Tibial nerve (tissue), 4 donors: Measurements from ENCODE around the gene OR9Q2. TPM values are rescaled to one million over a fixed set of nuclear protein-coding genes. Genes with fewer than 3 reads are reported as not detected.

Experiments used
- DNase-seq, 2 donors: peaks; one replicate each; pipeline ENCODE4 v3.0.0-alpha.2; 2019; ENCODE audit warnings: low spot score in 2 of 2
- H3K27ac ChIP-seq, 4 donors: fragments of 200-600 bp; sonication (generic) in 3 of 4; one replicate each; pipeline ENCODE4 v1.5.1; 2017 to 2019; ENCODE audit warnings: mild to moderate bottlenecking in 1 of 4
- H3K27me3 ChIP-seq, 2 donors: fragments of 200-600 bp; sonication (generic) in 1 of 2; one replicate each; pipeline versions ENCODE4 v1.5.1 to v1.6.0; 2017 to 2019
- H3K36me3 ChIP-seq, 3 donors: fragments of 200-600 bp; sonication (generic); one replicate each; pipeline ENCODE4 v1.5.1; 2018 to 2019
- H3K4me1 ChIP-seq, 4 donors: fragments of 200-600 bp; sonication (generic) in 3 of 4; one replicate each; pipeline ENCODE4 v1.5.1; 2017 to 2019
- H3K4me3 ChIP-seq, 4 donors: fragments of 200-600 bp; sonication (generic) in 3 of 4; one replicate each; pipeline ENCODE4 v1.5.1; 2017 to 2019; ENCODE audit warnings: mild to moderate bottlenecking in 1 of 4, moderate library complexity in 1 of 4
- H3K9me3 ChIP-seq, 4 donors: fragments of 200-600 bp; sonication (generic) in 3 of 4; one replicate each; pipeline ENCODE4 v1.5.1; 2017 to 2019
- CTCF ChIP-seq, 5 experiments: fragments of 200-600 bp in 3 of 5; fragments of 450-650 bp in 2 of 5; sonication (generic) in 3 of 5; IDR thresholded peaks; one replicate each; pipeline ENCODE4 v1.5.1; 2016 to 2019; ENCODE audit warnings: antibody characterized with exemption in 5 of 5, mild to moderate bottlenecking in 3 of 5, moderate library complexity in 2 of 5
- EP300 ChIP-seq, 2 donors: sonication (generic); formaldehyde crosslinking; IDR thresholded peaks; one replicate each; pipeline ENCODE4 v1.6.1; 2017; ENCODE audit warnings: antibody characterized with exemption in 2 of 2, mild to moderate bottlenecking in 1 of 2
- POLR2A ChIP-seq, 2 donors: fragments of 450-650 bp; IDR thresholded peaks; one replicate each; pipeline ENCODE4 v1.6.1; 2017; ENCODE audit warnings: antibody characterized with exemption in 2 of 2, mild to moderate bottlenecking in 2 of 2, moderate library complexity in 2 of 2
- WGBS, 2 donors: methylation state at CpG; one replicate each; pipeline ENCODE4 v1.1.5; 2018; 5-methylcytosine and 5-hydroxymethylcytosine counted together
- total RNA-seq, 4 donors: library from RNA; depleted of rRNA; stranded (reverse); fragments of >200 nt; gene quantifications; one replicate each; pipeline ENCODE4 v1.1.0, GENCODE V29; 2016

Gene OR9Q2
- not detected for total RNA-seq

GRCh38 chr11:58188770-58189169 lies at the start of gene OR9Q2:
Gene OR9Q2 (plus strand): TSS chr11:58189070. CDS start chr11:58190491, 1,421 bp downstream.
- 91 to 93% methylated on average over 2 of the region's 2 CpGs for WGBS, 2 donors
- H3K4me3 ChIP-seq, result no peak within 1 kb of the TSS
- H3K36me3 ChIP-seq, result no peaks in the 10 kb centered on the region
- TF ChIP-seq POLR2A (IDR thresholded peaks at IDR 0.05) (no peak), EP300 (IDR thresholded peaks at IDR 0.05) (no peak), CTCF (IDR thresholded peaks at IDR 0.05) (no peak)
- no peaks in the 10 kb centered on the region for H3K27me3 ChIP-seq
- no peaks in the 10 kb centered on the region for H3K9me3 ChIP-seq
- DNase-seq, result no peak
- no peaks in the 10 kb centered on the region for H3K4me1 ChIP-seq
- no peak within 1 kb of the TSS for H3K27ac ChIP-seq

- DNase-seq, result no peak
- WGBS, 2 donors, result 80 to 85% methylated on average over 1 of the region's 1 CpG
- no peaks in the 10 kb centered on the region for H3K36me3 ChIP-seq
- no peak overlapping the region for H3K4me3 ChIP-seq
- no peaks in the 10 kb centered on the region for H3K4me1 ChIP-seq
- TF ChIP-seq EP300 (IDR thresholded peaks at IDR 0.05), result no peak
- TF ChIP-seq CTCF (IDR thresholded peaks at IDR 0.05), result no peak
- no peak for TF ChIP-seq POLR2A (IDR thresholded peaks at IDR 0.05)
- no peaks in the 10 kb centered on the region for H3K27me3 ChIP-seq
- H3K9me3 ChIP-seq, result no peaks in the 10 kb centered on the region
- no peak overlapping the region for H3K27ac ChIP-seq
Observed at GRCh38 chr11:58142761-58143160, 46.1 kb upstream of the OR9Q2 start.

- DNase-seq, result no peak
- 66 to 77% methylated on average over 3 of the region's 3 CpGs for WGBS, 2 donors
- no peaks in the 10 kb centered on the region for H3K9me3 ChIP-seq
- no peaks in the 10 kb centered on the region for H3K36me3 ChIP-seq
- H3K4me3 ChIP-seq, result no peak overlapping the region
- no peaks in the 10 kb centered on the region for H3K27me3 ChIP-seq
- TF ChIP-seq EP300 (IDR thresholded peaks at IDR 0.05) (no peak), CTCF (IDR thresholded peaks at IDR 0.05) (no peak), POLR2A (IDR thresholded peaks at IDR 0.05) (no peak)
- H3K4me1 ChIP-seq, result no peaks in the 10 kb centered on the region
- H3K27ac ChIP-seq, result no peak overlapping the region
Observed at GRCh38 chr11:58152781-58153180, 36.1 kb upstream of the OR9Q2 start.

GRCh38 chr11:58164389-58164788 lies 24.5 kb upstream of the OR9Q2 start:
- DNase-seq, result no peak
- no peak overlapping the region for H3K4me3 ChIP-seq
- H3K27me3 ChIP-seq, result no peaks in the 10 kb centered on the region
- H3K9me3 ChIP-seq, result no peaks in the 10 kb centered on the region
- H3K4me1 ChIP-seq, result no peaks in the 10 kb centered on the region
- H3K27ac ChIP-seq, result no peak overlapping the region
- 75 to 87% methylated on average over 4 of the region's 4 CpGs for WGBS, 2 donors
- no peaks in the 10 kb centered on the region for H3K36me3 ChIP-seq
- TF ChIP-seq POLR2A (IDR thresholded peaks at IDR 0.05) (no peak), CTCF (IDR thresholded peaks at IDR 0.05) (no peak), EP300 (IDR thresholded peaks at IDR 0.05) (no peak)

GRCh38 chr11:58164990-58165389 lies 23.9 kb upstream of the OR9Q2 start:
- no peaks in the 10 kb centered on the region for H3K9me3 ChIP-seq
- H3K27ac ChIP-seq, result no peak overlapping the region
- WGBS, 2 donors, result 26 to 41% methylated on average over 1 of the region's 1 CpG
- no peak for DNase-seq
- TF ChIP-seq CTCF (IDR thresholded peaks at IDR 0.05) (no peak), POLR2A (IDR thresholded peaks at IDR 0.05) (no peak)
- no peaks in the 10 kb centered on the region for H3K27me3 ChIP-seq
- H3K4me3 ChIP-seq, result no peak overlapping the region
- H3K36me3 ChIP-seq, result no peaks in the 10 kb centered on the region
- H3K4me1 ChIP-seq, result no peaks in the 10 kb centered on the region
